GM18520 (cell line): ENCODE data around the gene LAMTOR1.
"Not testable (repeated sequence)": the region's sequence is repeated elsewhere in the genome, so short reads cannot be mapped to it uniquely, and the experiment has no call there.

Experiments used
- ATAC-seq: cut with Tn5 transposase; IDR thresholded peaks from one replicate; pipeline ENCODE4 v1.9.1; 2021; ENCODE audit not compliant: unreplicated experiment

LAMTOR1 gene

DNA sequence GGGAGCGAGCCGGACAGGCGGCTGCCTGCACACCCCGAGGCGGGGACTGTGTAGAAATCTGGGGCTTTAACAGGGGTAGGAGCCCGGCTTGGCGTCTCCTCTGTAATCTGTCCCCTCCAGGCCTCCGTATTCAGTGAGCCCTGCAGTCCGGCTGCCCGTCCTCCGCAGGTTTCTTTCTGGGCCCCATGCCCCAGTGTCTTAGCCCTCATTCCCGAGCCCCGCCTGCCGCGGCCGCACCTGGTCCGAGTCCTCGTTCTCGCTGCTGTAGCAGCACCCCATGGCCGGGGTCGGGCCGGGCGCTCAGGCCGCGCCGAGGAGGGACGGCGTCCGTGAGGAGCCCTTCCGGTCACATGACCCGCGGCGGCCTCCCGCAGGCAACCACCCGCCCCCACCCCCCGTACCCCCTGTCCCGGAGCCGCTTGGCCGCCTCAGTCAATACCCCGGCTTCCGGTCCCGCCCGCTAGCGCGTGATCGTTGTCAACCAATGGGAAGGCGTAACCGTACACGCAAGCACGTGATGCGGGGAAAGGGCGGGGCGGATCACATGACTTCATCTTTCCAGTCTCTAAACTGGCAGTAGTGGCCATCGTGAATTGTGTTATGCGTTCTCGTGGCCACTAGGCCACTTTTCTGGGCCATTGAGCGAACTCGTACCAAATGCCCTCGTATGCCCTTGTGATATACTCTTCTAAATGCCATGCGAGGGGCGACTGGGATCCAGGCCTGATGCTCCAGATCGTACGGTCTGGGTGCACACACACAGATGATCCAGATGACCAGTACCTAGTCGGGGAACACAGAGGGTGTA is at the start of gene LAMTOR1:
TSS of gene LAMTOR1 (minus strand) at position 352 of the 808 bp plus-strand sequence. CDS start at position 279, 73 bp downstream.
- peak; percentile 90 for ATAC-seq

DNA sequence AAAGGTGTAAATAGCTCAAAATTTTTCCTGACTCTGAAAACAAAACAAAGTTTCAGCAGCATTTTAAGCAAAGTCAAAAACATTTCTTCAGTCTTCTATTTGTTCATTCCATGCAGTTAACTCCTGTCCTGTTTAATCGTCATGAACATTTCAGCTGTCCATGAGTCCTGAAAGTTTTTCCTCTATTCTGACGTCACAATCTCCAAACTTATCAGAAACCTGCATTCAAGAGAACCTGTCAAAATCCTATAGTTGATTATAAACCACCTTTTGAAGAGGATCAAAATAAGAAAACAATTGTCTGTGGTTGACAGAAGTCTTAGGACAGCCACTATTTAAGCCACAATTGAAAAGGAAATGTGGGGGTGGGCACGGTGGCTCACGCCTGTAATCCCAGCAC is 47.8 kb upstream of the LAMTOR1 start:
- ATAC-seq: no peak

DNA sequence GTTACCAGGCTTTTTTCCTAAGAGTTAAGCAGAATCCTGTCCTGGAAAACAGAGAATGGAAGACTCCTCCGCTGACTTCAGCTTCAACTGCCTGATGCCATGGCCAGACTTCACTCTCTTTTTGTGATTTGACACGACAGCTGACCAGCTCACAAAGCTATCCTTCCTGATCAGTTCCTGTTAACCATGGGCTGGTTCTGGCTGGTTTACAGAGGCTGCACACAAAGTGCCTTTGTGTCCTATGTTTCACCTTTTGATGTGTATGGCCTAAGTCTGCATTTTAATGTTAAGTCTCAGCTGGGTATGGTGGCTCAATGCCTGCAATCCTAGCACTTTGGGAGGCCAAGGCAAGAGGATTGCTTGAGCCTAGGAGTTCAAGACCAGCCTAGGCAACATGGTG is 43.5 kb upstream of the LAMTOR1 start:
- no peak for ATAC-seq

DNA sequence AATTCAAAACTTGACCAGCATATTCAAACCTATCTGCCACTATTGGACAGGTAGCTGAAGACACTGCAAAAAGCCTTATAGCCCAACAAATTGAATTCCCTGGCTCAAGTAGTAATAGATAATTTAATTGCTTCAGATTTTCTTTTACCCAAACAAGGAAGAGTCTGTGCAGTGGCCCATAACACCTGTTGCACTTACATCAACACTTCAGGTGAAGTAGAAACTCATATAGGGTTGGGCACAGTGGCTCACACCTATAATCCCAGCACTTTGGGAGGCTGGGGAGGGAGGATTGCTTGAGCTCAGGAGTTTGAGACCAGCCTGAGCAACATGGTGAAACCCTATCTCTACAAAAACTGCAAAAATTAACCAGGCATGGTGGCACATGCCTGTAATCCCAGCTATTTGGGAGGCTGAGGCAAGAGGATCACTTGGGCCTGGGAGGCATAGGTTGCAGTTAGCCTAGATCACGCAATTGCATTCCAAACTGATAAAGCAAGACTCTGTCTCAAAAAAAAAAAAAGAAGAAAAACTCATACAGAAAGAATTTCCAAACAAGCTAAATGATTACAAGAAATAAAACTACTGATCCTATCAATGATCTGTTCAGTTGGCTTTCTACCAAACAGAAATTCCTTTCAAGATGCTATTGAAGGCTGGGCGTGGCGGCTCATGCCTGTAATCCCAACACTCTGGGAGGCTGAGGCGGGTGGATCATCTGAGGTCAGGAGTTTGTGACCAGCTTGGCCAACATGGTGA is 41.9 kb upstream of the LAMTOR1 start:
- no peak for ATAC-seq

DNA sequence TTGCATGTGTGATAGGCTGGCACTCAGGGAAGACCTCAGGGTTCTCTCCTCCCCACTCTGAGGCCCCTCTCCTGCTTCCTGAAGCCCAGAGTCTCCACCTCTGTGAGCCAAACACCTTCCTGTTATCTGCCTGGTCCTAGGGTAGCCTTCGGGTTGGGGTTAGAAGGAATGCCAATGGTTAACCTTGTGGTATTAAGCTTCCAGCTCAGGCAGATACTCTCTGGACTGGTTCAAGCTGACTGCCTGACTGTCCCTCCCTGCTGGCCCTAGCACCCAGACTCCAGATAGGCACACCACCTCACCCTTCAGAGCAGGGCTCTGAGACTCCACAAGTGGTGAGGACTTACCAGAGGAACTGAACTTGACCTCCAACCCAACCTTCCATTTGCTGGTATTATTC is 39.4 kb upstream of the LAMTOR1 start:
- not testable (repeated sequence) for ATAC-seq

DNA sequence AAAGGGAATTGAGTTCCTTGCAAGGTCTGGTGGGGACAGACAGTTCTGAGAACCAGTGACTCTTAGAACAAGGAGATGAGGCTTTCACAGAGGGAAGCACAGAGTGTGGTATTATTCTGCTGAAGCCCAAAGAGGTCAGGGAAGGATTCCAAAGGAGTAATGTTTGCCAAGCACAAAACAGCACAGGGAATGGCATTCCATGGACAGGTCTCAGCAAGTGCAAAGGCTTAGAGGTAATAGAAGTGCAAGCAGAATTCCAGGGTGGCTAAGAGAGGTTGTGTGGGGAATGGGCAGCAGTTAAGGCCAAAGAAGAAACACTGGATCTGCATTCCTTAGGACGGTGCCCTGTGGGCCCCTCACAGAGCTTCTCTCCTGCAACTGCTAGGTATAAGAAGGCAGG is 39.0 kb upstream of the LAMTOR1 start:
- ATAC-seq: not testable (repeated sequence)

DNA sequence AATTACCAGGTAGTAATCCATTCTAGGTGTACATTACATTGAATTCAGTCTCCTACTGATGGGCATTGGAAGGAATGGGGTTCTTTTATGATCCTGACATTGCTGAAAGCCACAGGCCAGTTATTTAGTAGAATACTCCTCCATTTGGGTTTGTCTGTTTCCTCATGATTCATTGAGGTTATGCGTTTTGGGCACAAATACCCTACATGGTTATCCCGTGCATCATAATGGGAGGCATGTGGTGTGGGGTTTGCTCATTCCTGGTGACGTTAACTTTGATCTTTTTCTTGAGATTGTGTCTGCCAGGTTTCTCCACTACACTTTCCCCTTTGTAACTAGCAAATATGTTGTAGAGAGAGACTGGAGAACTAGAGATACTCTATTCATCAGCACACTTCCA is 38.0 kb upstream of the LAMTOR1 start:
- no peak for ATAC-seq

DNA sequence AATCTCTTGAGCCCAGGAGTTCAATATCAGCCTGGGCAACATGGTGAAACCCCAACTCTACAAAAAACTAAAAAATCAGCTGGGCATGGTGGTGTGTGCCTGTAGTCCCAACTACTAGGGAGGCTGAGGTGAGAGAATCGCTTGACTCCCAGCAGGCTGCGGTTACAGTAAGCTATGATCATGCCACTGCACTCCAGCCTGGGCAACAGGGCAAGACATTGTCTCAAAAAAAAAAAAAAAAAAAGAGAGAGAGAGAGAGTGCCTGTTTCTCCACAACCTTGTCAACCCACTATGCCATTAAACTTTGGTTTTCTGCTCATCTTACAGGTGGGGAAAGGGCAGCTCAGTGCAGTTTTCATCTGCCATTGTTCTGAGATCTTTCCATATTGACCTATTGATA is 37.6 kb upstream of the LAMTOR1 start:
- ATAC-seq: no peak

DNA sequence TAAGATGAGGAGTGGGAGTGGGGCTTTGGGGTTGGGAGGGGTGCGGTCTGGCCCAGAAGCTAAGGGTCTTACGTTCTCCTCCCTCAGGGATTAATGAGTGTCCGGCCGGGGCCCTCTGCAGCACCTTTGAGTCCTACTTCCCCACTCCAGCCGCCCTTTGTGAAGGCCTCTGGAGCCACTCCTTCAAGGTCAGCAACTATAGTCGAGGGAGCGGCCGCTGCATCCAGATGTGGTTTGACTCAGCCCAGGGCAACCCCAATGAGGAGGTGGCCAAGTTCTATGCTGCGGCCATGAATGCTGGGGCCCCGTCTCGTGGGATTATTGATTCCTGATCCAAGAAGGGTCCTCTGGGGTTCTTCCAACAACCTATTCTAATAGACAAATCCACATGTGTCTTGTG is 36.4 kb upstream of the LAMTOR1 start:
- ATAC-seq: no peak

DNA sequence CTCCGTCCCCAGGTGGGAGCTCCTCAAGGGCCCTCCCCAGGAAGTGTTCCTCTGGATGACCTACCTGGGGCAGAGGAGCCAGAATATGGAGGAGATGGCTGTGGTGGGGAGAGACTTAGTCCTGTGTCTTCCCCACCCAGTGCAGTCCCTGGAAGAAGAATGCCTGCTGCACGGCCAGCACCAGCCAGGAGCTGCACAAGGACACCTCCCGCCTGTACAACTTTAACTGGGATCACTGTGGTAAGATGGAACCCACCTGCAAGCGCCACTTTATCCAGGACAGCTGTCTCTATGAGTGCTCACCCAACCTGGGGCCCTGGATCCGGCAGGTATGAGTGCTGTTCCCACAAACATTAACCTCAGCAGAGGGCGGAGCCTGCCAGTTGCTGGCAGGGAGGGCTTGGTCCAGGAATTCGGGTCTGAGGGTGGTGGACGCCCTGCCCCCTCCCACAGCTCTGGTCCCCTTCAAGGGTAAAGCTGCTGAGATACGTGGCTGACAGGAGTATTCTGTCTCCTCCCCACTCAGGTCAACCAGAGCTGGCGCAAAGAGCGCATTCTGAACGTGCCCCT is 35.8 kb upstream of the LAMTOR1 start:
- ATAC-seq: no peak

DNA sequence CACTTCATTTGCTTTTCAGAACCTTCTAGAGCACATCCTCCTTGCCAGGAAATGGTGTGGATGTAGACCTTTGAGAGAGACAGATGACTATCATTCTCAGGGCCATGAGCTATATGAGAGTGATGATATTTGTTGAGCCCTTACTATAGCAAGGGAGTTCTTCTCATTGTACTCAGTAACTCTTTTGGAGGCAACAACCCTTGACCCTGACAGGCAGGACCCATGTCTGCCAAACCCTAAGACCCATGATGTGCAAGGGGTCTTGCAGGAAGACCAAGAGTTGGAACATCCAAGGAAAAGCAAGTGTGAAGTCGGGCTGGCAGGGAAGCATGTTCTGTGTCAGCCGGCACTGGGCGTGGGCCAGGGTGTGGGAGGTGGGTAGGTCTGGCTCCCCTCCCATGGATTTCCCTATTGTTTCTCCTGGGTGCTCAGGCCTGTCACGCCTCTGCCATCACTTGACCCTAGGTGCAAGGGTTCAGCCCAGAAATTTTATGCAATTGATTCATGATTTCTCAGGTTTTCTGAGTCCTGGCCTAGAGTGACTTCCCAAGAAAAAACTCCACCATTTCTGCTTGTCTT is 33.7 kb upstream of the LAMTOR1 start:
- ATAC-seq: no peak

DNA sequence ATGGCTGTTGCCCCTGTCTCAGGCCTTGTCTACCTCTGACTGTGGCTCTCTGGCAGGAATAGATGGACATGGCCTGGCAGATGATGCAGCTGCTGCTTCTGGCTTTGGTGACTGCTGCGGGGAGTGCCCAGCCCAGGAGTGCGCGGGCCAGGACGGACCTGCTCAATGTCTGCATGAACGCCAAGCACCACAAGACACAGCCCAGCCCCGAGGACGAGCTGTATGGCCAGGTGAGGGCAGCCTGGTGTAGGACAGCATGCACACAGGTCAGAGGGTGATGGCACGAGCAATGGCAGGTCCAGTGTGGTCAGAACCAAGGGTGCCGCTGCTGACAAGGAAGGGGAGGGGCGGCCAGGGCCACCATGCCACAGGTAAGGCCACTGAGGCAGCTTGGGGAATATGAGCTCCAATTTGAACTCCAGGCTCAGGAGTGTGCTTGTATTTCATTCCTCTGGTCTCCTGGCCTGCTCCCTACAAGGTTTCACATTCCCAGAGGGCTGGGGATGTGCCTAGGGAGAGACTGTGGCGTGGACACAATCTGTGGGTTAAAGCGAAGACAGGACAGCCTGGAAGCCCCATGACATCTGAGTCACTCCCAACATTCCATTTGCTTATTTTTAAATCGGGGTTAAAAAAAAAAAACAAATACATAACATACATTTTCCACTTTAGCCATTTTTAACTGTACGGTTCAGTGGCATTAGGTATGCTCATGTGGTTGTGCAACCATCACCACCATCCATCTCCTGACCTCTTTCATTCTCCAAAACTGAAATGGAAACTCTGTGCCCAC is 33.0 kb upstream of the LAMTOR1 start:
- ATAC-seq: no peak

DNA sequence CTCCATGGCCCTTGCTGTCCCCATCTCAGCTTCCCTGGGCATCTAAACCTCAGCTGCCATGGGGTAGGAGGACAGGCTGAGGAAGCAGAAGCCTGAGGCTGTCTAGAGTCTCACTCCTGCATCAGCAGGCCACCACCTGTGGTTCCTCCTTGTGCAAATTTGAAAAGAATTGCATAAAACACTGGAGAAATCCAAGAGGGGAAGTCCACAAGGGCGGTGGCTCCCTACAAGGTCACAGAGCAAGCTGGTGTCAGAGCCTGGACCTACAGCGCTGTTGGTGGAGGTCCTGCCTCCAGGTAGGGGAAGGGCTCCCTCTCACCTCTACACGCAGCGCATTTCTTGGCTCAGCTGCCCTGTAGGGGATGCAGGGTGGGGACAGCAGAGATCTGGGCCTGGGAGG is 32.4 kb upstream of the LAMTOR1 start, which contains the start of gene FOLR3:
TSS of gene FOLR3 (plus strand) at position 253 of the 400 bp plus-strand sequence. CDS start 228 bp downstream, outside the sequence.
- ATAC-seq: not testable (repeated sequence)

DNA sequence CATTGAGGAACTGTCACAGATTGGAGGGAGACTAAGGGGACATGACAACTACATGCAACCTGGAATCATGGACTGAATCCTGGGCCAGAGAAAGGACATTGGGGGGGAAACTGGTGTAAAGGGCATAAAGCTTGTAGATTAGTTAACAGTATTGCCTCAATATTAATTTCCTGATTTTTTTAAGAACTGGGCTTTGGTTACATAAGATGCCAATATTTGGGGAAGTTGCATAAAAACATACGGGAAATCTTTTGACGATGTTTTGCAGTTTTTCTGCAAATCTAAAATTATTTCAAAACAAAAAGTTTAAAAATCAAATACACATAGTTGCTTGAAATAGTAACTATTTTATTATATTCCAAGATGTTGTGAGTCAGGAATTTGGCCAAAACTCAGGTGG is 29.5 kb upstream of the LAMTOR1 start:
- no peak for ATAC-seq

DNA sequence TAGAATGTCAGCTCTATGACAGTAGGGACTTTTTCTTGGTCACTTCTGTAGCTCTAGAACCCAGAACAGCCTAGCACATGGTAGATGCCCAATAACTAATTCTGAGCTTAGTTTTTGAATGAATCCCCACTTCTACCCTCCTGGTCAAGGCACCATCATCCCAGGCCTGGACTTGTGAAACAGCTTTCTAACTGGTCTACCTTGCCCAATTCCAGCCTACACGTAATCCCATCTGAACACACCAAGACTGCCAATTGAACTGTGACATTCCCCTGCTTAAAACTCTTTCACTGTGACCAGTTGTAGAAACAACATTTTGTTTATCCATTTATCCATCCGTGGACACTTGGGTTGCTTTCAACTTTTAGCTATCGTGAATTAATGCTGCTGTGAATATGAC is 26.3 kb upstream of the LAMTOR1 start:
- no peak for ATAC-seq

DNA sequence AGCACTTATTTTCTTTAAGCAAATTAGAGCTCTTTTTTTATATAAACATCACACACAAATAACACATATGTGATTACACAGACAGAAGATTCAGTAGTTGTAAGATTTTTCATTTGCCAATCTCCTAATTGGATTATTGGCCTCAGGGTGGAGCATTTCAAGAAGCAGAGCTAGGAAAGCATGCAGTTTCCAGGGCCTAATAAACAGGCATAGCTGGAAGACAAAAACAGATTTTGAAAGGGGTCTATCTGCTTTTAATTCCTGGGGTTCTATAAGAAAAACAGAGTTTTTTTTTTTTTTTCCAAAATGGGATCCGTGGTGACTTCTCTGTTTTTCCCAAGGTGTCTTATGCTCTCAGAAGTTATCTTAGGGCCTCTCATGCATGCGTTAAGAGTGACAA is 24.8 kb upstream of the LAMTOR1 start:
- no peak for ATAC-seq

DNA sequence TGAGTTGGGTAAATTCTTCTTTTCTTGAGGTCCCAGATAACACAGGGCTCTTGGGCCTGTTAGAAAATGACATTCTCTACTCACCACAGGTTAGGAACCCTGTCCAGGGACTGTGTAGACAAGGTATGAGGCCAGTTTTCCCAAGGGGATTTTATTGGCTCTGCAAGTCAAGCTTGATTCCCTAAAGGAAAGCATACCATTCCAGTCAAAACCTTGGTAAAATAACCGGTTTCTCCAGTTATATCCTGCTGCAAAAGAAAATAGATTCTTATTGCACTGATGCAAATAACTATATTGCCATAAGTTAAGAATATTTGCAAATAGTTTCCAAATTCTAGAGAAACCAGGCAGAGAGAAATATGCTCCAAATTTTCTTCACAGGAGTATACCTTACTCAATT is 22.9 kb upstream of the LAMTOR1 start:
- no peak for ATAC-seq

DNA sequence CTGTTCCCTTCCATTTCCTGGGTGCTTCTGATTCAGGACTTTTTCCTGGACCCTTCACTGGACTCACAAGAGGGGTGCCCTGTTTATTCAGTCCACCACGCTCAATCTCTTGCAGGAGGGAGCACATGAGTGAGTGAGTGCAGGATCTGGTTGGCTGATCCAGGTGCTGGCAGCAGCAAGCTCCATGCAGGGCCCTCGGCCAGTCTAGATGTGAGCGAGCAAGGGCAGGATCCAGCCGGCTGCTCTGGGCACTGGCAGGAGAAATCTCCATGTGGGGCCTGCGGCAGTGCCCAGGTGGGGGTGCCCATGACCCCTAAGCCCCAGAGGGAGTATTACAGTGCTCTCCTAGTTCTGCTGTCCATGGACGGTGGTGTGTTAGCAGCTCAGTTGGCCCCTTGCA is 20.9 kb upstream of the LAMTOR1 start:
- no peak for ATAC-seq

DNA sequence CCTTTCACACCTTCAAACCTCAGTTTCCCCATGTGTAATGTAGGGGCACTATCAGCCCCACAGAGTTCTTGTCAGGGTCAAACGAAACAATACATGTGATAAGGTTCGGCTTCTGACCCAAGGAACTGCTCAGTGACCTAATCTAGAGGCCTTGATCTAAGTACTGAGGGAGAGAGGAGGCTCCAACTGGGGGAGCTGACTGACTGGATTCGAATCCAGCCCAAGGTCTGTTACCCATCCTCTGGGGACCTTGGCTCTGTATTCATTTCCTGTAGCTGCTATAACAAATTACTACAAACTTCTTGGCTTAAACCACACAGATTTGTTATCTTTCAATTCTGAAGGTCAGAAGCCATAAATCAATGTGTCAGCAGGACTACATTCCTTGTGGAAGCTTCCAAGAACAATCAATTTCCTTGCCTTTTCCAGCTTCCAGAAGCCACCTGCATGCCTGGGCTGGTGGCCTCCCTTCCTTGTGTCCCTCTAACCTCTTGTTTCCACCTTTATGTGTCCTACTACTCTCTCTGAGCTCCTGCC is 20.1 kb upstream of the LAMTOR1 start:
- no peak for ATAC-seq

DNA sequence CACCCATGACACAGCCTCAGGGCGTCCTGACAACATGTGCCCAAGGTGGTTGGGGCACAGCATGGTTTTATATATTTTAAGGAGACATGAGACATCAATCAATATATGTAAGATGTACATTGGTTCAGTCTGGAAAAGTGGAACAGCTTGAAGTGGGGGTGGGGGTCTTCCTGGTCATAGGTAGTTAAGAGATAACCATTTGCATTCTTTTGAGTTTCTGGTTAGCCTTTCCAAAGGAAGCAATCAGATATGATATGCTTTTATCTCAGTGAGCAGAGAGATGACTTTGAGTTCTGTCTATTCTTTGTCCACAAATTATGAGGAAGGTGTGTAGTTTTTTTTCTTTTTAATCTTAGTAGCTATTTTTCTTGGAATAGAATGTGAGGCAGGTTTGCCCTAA is 19.5 kb upstream of the LAMTOR1 start:
- ATAC-seq: no peak
